HEK293T (cell line): ENCODE measurements around the gene CELSR2.

Source experiments
- CTCF ChIA-PET: fragments of 350-600 bp; formaldehyde crosslinking; extraction: SDS; loops from one replicate; lab custom pipeline; 2021; ENCODE audit warnings: antibody characterized with exemption, inconsistent platforms; lab: Yijun Ruan, JAX
- POLR2A ChIA-PET: fragments of 350-600 bp; formaldehyde crosslinking; extraction: SDS; loops from one replicate; lab custom pipeline; 2020; ENCODE audit warnings: antibody characterized with exemption, inconsistent platforms; lab: Yijun Ruan, JAX
- DNase-seq: peaks from one replicate; pipeline ENCODE4 v3.0.0; 2012; ENCODE audit warnings: mixed read lengths; ENCODE audit errors: extremely low spot score
- ARNT ChIP-seq: fragments of 450-650 bp; IDR thresholded peaks from 2 replicates; pipeline ENCODE4 v1.6.1; 2017; ENCODE audit warnings: mild to moderate bottlenecking
- BHLHE40 ChIP-seq: fragments of 450-650 bp; IDR thresholded peaks from 2 replicates; pipeline ENCODE4 v1.6.1; 2016; ENCODE audit warnings: mild to moderate bottlenecking, moderate library complexity, borderline replicate concordance
- CTBP1 ChIP-seq: fragments of 450-650 bp; IDR thresholded peaks from 2 replicates; pipeline ENCODE4 v1.6.1; 2016; ENCODE audit warnings: borderline replicate concordance
- ELF4 ChIP-seq: fragments of 450-650 bp; IDR thresholded peaks from 2 replicates; pipeline ENCODE4 v1.6.1; 2017; ENCODE audit warnings: antibody characterized with exemption
- FOXA1 ChIP-seq: fragments of 450-650 bp; IDR thresholded peaks from 2 replicates; pipeline ENCODE4 v1.6.1; 2016; ENCODE audit warnings: mild to moderate bottlenecking
- FOXK2 ChIP-seq: fragments of 450-650 bp; IDR thresholded peaks from 2 replicates; pipeline ENCODE4 v1.6.1; 2016; ENCODE audit warnings: mild to moderate bottlenecking
- FOXM1 ChIP-seq: fragments of 450-650 bp; IDR thresholded peaks from 2 replicates; pipeline ENCODE4 v1.6.1; 2017; ENCODE audit warnings: mild to moderate bottlenecking, borderline replicate concordance
- HDGF ChIP-seq: fragments of 450-650 bp; IDR thresholded peaks from 2 replicates; pipeline ENCODE4 v1.6.1; 2017; ENCODE audit warnings: antibody characterized with exemption, borderline replicate concordance
- L3MBTL2 ChIP-seq: fragments of 450-650 bp; conservative IDR thresholded peaks from 2 replicates; pipeline ENCODE4 v1.6.1; 2016; ENCODE audit warnings: mild to moderate bottlenecking
- LEF1 ChIP-seq: fragments of 450-650 bp; IDR thresholded peaks from 2 replicates; pipeline ENCODE4 v1.6.1; 2017; ENCODE audit warnings: mild to moderate bottlenecking, borderline replicate concordance
- NFRKB ChIP-seq: fragments of 450-650 bp; IDR thresholded peaks from 2 replicates; pipeline ENCODE4 v1.6.1; 2016; ENCODE audit warnings: mild to moderate bottlenecking, moderate library complexity
- PKNOX1 ChIP-seq: fragments of 450-650 bp; IDR thresholded peaks from 2 replicates; pipeline ENCODE4 v1.6.1; 2016
- SP1 ChIP-seq: fragments of 450-650 bp; IDR thresholded peaks from 2 replicates; pipeline ENCODE4 v1.6.1; 2017
- SUZ12 ChIP-seq: fragments of 450-650 bp; IDR thresholded peaks from 2 replicates; pipeline ENCODE4 v1.6.1; 2016; ENCODE audit warnings: mild to moderate bottlenecking
- TARDBP ChIP-seq: fragments of 450-650 bp; IDR thresholded peaks from 2 replicates; pipeline ENCODE4 v1.6.1; 2016
- ZNF384 ChIP-seq: fragments of 450-650 bp; IDR thresholded peaks from 2 replicates; pipeline ENCODE4 v1.6.1; 2016

CELSR2 gene

GRCh38 chr1:109265741-109266330 is 16.5 kb downstream of the CELSR2 start:
- POLR2A ChIA-PET, result interaction anchor here (0.6 kb wide), 1 partner anchor 113 kb away, joined by 5 read pairs; no protein-coding TSS in a partner anchor
- DNase-seq, result no peak
- TF ChIP-seq PKNOX1, result no peak
- no peak for TF ChIP-seq SP1
- no peak for TF ChIP-seq FOXK2
- TF ChIP-seq TARDBP, result no peak
- TF ChIP-seq FOXA1, result no peak
- TF ChIP-seq SUZ12, result no peak
- TF ChIP-seq CTBP1, result no peak
- TF ChIP-seq LEF1, result no peak
- TF ChIP-seq HDGF, result no peak
- no peak for TF ChIP-seq ELF4
- no peak for TF ChIP-seq FOXM1
- TF ChIP-seq BHLHE40, result no peak
- TF ChIP-seq L3MBTL2, result no peak
- TF ChIP-seq ARNT, result no peak
- TF ChIP-seq ZNF384, result no peak
- TF ChIP-seq NFRKB, result no peak
- CTCF ChIA-PET, result interaction anchor here (2.1 kb wide), 1 partner anchor 267 kb away, joined by 9 read pairs; no protein-coding TSS in a partner anchor

GRCh38 chr1:109266965-109267364 is 17.6 kb downstream of the CELSR2 start:
- TF ChIP-seq SP1, result no peak
- TF ChIP-seq BHLHE40, result no peak
- no peak for TF ChIP-seq TARDBP
- no peak for TF ChIP-seq FOXM1
- DNase-seq, result no peak
- ChIA-PET CTCF (no interaction called here), POLR2A (interaction anchor here (1.6 kb wide), 1 partner anchor 131 kb away, joined by 4 read pairs; the partner anchor contains the start of gene SORT1)

DNA sequence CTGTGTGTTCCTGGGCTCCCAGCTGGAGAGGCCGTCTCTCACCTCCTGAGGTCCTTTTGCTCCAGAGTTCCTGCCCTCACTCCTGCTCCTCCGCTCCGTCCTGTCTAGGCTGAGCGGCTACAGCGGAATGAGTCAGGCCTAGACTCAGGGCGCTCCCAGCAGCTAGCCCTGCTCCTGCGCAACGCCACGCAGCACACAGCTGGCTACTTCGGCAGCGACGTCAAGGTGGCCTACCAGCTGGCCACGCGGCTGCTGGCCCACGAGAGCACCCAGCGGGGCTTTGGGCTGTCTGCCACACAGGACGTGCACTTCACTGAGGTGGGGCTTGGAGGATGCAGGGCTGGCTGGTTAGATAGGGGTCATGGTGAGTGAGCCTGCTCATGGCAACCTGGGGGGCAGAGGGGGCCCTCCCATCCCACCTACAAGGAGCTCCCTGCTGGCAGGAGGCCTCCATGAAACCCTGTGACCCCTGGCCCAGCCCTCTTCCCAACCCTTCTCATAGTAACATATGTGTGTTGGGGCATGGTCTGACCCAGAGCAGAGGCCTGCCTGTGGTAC is 18.5 kb downstream of the CELSR2 start:
- DNase-seq, result no peak

GRCh38 chr1:109268431-109269211 is 19.3 kb downstream of the CELSR2 start:
- CTCF ChIA-PET, result no interaction called here
- TF ChIP-seq NFRKB (no peak), HDGF (no peak), ELF4 (no peak), BHLHE40 (no peak), ZNF384 (no peak), CTBP1 (no peak), FOXM1 (no peak), LEF1 (no peak), FOXA1 (no peak), L3MBTL2 (no peak), PKNOX1 (no peak), SUZ12 (no peak), TARDBP (no peak), SP1 (no peak), FOXK2 (no peak), ARNT (no peak)
- no peak for DNase-seq
- POLR2A ChIA-PET, result interaction anchor here (1.6 kb wide), 1 partner anchor 129 kb away, joined by 4 read pairs; the partner anchor contains the start of gene SORT1

More for the DNA sequence above, 18.5 kb downstream of the CELSR2 start:
- ChIA-PET POLR2A (interaction anchor here (1.6 kb wide), 1 partner anchor 130 kb away, joined by 4 read pairs; the partner anchor contains the start of gene SORT1), CTCF (no interaction called here)
- TF ChIP-seq ARNT (no peak), FOXK2 (no peak), ZNF384 (no peak), BHLHE40 (no peak), FOXM1 (no peak), NFRKB (no peak), FOXA1 (no peak), SP1 (no peak), HDGF (no peak), LEF1 (no peak), CTBP1 (no peak), L3MBTL2 (no peak), SUZ12 (no peak), PKNOX1 (no peak), TARDBP (no peak), ELF4 (no peak)

DNA sequence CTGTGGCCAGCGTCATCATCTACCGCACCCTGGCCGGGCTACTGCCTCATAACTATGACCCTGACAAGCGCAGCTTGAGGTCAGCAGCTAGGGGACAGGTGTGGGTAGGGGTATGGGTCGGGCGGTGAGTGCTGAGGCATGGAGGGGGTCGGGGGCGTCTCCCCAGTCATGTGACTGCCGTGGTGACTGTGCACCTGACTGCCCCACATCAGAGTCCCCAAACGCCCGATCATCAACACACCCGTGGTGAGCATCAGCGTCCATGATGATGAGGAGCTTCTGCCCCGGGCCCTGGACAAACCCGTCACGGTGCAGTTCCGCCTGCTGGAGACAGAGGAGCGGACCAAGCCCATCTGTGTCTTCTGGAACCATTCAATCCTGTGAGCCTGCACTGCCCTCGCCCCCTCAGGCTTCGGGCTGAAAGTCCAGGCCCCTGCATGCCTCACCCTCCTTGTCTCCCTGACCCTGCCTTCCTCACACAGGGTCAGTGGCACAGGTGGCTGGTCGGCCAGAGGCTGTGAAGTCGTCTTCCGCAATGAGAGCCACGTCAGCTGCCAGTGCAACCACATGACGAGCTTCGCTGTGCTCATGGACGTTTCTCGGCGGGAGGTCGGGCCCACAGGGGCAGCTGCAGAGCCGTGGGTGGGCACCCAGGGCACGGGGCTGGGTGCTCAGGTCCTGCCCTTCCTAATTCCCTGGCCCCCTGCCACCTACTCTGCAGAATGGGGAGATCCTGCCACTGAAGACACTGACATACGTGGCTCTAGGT is 20.1 kb downstream of the CELSR2 start:
- ChIA-PET POLR2A (no interaction called here), CTCF (no interaction called here)
- no peak for TF ChIP-seq NFRKB
- no peak for TF ChIP-seq FOXA1
- no peak for TF ChIP-seq CTBP1
- no peak for TF ChIP-seq SP1
- no peak for TF ChIP-seq FOXK2
- TF ChIP-seq FOXM1, result no peak
- no peak for TF ChIP-seq LEF1
- no peak for TF ChIP-seq L3MBTL2
- DNase-seq, result no peak
